SK-N-SH treated with all-trans-retinoic acid at 6 μM for 48 hours (cell line): ENCODE data around the gene EVC.

Experiments
- ATAC-seq: fragments of 200-7000 bp; cut with Tn5 transposase; 3 replicates; pipeline ENCODE4 v1.9.1; 2020; ENCODE audit warnings: mild to moderate bottlenecking, moderate library complexity
- ARNTL ChIP-seq: fragments of 450-650 bp; formaldehyde crosslinking; IDR thresholded peaks from 2 replicates; pipeline ENCODE4 v1.5.0; 2020; ENCODE audit warnings: low read depth, mild to moderate bottlenecking, moderate library complexity, borderline replicate concordance
- BACH2 ChIP-seq: fragments of 250-450 bp; sonication (Bioruptor Pico); IDR thresholded peaks from 2 replicates; pipeline ENCODE4 v1.9.0; 2021; ENCODE audit warnings: mild to moderate bottlenecking, borderline replicate concordance
- CSDC2 ChIP-seq: fragments of 250-450 bp; sonication (Bioruptor Pico); IDR thresholded peaks from 2 replicates; pipeline ENCODE4 v1.5.0; 2020; ENCODE audit warnings: mild to moderate bottlenecking, moderate library complexity
- ESRRG ChIP-seq: fragments of 250-450 bp; sonication (Bioruptor Pico); IDR thresholded peaks from 2 replicates; pipeline ENCODE4 v1.6.1; 2021; ENCODE audit warnings: mild to moderate bottlenecking
- GLIS3 ChIP-seq: fragments of 250-450 bp; sonication (Bioruptor Pico); IDR thresholded peaks from 2 replicates; pipeline ENCODE4 v1.5.0; 2020; ENCODE audit warnings: mild to moderate bottlenecking, moderate library complexity
- ISL1 ChIP-seq: fragments of 250-450 bp; sonication (Bioruptor Pico); IDR thresholded peaks from 2 replicates; pipeline ENCODE4 v2.1.2; 2022; ENCODE audit warnings: mild to moderate bottlenecking, moderate library complexity
- OSR1 ChIP-seq: fragments of 250-450 bp; sonication (Bioruptor Pico); IDR thresholded peaks from 2 replicates; pipeline ENCODE4 v1.8.0; 2022; ENCODE audit warnings: moderate library complexity, mild to moderate bottlenecking, inconsistent platforms
- PATZ1 ChIP-seq: fragments of 250-450 bp; sonication (Bioruptor Pico); IDR thresholded peaks from 2 replicates; pipeline ENCODE4 v1.8.0; 2020; ENCODE audit warnings: mild to moderate bottlenecking, moderate library complexity, borderline replicate concordance
- PPARA ChIP-seq: fragments of 250-450 bp; sonication (Bioruptor Pico); IDR thresholded peaks from 2 replicates; pipeline ENCODE4 v1.5.0; 2020; ENCODE audit warnings: mild to moderate bottlenecking, borderline replicate concordance
- RARB ChIP-seq: fragments of 250-450 bp; sonication (Bioruptor Pico); IDR thresholded peaks from 2 replicates; pipeline ENCODE4 v1.8.0; 2021; ENCODE audit warnings: mild to moderate bottlenecking, moderate library complexity
- SNAI2 ChIP-seq: fragments of 250-450 bp; sonication (Bioruptor Pico); IDR thresholded peaks from 2 replicates; pipeline ENCODE4 v1.5.0; 2020; ENCODE audit warnings: mild to moderate bottlenecking, moderate library complexity
- TCF4 ChIP-seq: fragments of 250-450 bp; sonication (Bioruptor Pico); IDR thresholded peaks from 2 replicates; pipeline ENCODE4 v1.8.0; 2021; ENCODE audit warnings: mild to moderate bottlenecking, moderate library complexity, borderline replicate concordance
- TOX ChIP-seq: fragments of 250-450 bp; sonication (Bioruptor Pico); IDR thresholded peaks from 2 replicates; pipeline ENCODE4 v1.8.0; 2021; ENCODE audit warnings: mild to moderate bottlenecking, moderate library complexity, borderline replicate concordance
- TSHZ2 ChIP-seq: fragments of 250-450 bp; sonication (Bioruptor Pico); IDR thresholded peaks from 2 replicates; pipeline ENCODE4 v1.5.0; 2020; ENCODE audit warnings: mild to moderate bottlenecking, moderate library complexity
- ZFP30 ChIP-seq: fragments of 450-650 bp; formaldehyde crosslinking; IDR thresholded peaks from 2 replicates; pipeline ENCODE4 v1.5.0; 2022; ENCODE audit warnings: mild to moderate bottlenecking, moderate library complexity
- ZNF565 ChIP-seq: fragments of 450-650 bp; formaldehyde crosslinking; conservative IDR thresholded peaks from 2 replicates; pipeline ENCODE4 v1.5.0; 2020; ENCODE audit warnings: low read depth, mild to moderate bottlenecking, moderate library complexity
- ZNF70 ChIP-seq: fragments of 450-650 bp; formaldehyde crosslinking; IDR thresholded peaks from 2 replicates; pipeline ENCODE4 v1.5.0; 2020; ENCODE audit warnings: mild to moderate bottlenecking, moderate library complexity
- ZNF8 ChIP-seq: fragments of 450-650 bp; formaldehyde crosslinking; IDR thresholded peaks from 2 replicates; pipeline ENCODE4 v1.5.0; 2020; ENCODE audit warnings: mild to moderate bottlenecking, moderate library complexity
- TF ChIP-seq, protein P1 (sequence below): fragments of 250-450 bp; sonication (Bioruptor Pico); IDR thresholded peaks from 2 replicates; pipeline ENCODE4 v1.5.1; 2020; ENCODE audit warnings: low read depth, mild to moderate bottlenecking, moderate library complexity
- TF ChIP-seq, protein P2 (sequence below): fragments of 250-450 bp; sonication (Bioruptor Pico); IDR thresholded peaks from 2 replicates; pipeline ENCODE4 v1.8.0; 2021; ENCODE audit warnings: low read depth, mild to moderate bottlenecking, moderate library complexity, borderline replicate concordance
- TF ChIP-seq, protein P3 (sequence below): fragments of 250-450 bp; sonication (Bioruptor Pico); IDR thresholded peaks from 2 replicates; pipeline ENCODE4 v1.5.1; 2021; ENCODE audit warnings: mild to moderate bottlenecking, moderate library complexity

Gene EVC

GRCh38 chr4:5757091-5757490 lies 46.1 kb downstream of the EVC start:
- TF ChIP-seq CSDC2, result no peak
- TF ChIP-seq, protein P1, sequence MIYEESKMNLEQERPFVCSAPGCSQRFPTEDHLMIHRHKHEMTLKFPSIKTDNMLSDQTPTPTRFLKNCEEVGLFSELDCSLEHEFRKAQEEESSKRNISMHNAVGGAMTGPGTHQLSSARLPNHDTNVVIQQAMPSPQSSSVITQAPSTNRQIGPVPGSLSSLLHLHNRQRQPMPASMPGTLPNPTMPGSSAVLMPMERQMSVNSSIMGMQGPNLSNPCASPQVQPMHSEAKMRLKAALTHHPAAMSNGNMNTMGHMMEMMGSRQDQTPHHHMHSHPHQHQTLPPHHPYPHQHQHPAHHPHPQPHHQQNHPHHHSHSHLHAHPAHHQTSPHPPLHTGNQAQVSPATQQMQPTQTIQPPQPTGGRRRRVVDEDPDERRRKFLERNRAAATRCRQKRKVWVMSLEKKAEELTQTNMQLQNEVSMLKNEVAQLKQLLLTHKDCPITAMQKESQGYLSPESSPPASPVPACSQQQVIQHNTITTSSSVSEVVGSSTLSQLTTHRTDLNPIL (CRISPR knock-in tag), result no peak
- TF ChIP-seq, all 23 proteins: peak for 0
- ATAC-seq, result no peak

DNA sequence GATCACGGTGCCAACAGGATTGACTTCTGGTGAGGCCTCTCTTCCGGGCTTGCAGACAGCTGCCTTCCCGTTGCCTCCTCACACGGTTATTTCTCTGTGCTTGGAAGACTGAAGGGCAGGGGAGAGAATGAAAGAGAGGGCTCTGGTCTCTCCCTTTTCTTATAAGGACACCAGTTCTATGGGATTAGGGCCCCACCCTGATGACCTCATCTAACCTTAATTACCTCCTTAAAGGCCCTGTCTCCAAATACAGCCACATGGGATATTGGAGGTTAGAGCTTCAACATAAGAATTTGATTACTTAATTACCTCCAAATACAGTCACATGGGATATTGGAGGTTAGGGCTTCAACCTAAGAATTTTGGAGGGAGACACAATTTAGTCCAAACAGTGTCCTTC lies 46.5 kb downstream of the EVC start:
- ATAC-seq, result no peak
- TF ChIP-seq SNAI2 (no peak), TCF4 (CRISPR knock-in tag) (no peak), PPARA (CRISPR knock-in tag) (no peak), PATZ1 (no peak), ARNTL (CRISPR knock-in tag) (no peak), ZFP30 (CRISPR knock-in tag) (no peak), BACH2 (CRISPR knock-in tag) (no peak), RARB (CRISPR knock-in tag) (no peak), CSDC2 (no peak), ISL1 (CRISPR knock-in tag) (no peak), ZNF70 (no peak), ESRRG (CRISPR knock-in tag) (no peak), OSR1 (CRISPR knock-in tag) (no peak)
- TF ChIP-seq, protein P2, sequence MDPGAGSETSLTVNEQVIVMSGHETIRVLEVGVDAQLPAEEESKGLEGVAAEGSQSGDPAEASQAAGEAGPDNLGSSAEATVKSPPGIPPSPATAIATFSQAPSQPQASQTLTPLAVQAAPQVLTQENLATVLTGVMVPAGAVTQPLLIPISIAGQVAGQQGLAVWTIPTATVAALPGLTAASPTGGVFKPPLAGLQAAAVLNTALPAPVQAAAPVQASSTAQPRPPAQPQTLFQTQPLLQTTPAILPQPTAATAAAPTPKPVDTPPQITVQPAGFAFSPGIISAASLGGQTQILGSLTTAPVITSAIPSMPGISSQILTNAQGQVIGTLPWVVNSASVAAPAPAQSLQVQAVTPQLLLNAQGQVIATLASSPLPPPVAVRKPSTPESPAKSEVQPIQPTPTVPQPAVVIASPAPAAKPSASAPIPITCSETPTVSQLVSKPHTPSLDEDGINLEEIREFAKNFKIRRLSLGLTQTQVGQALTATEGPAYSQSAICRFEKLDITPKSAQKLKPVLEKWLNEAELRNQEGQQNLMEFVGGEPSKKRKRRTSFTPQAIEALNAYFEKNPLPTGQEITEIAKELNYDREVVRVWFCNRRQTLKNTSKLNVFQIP (CRISPR knock-in tag), result no peak
- TF ChIP-seq, protein P3, sequence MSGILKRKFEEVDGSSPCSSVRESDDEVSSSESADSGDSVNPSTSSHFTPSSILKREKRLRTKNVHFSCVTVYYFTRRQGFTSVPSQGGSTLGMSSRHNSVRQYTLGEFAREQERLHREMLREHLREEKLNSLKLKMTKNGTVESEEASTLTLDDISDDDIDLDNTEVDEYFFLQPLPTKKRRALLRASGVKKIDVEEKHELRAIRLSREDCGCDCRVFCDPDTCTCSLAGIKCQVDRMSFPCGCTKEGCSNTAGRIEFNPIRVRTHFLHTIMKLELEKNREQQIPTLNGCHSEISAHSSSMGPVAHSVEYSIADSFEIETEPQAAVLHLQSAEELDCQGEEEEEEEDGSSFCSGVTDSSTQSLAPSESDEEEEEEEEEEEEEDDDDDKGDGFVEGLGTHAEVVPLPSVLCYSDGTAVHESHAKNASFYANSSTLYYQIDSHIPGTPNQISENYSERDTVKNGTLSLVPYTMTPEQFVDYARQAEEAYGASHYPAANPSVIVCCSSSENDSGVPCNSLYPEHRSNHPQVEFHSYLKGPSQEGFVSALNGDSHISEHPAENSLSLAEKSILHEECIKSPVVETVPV (CRISPR knock-in tag), result no peak
- TF ChIP-seq, protein P1 (CRISPR knock-in tag), result no peak
- TF ChIP-seq, all 23 proteins: peak for 0

DNA sequence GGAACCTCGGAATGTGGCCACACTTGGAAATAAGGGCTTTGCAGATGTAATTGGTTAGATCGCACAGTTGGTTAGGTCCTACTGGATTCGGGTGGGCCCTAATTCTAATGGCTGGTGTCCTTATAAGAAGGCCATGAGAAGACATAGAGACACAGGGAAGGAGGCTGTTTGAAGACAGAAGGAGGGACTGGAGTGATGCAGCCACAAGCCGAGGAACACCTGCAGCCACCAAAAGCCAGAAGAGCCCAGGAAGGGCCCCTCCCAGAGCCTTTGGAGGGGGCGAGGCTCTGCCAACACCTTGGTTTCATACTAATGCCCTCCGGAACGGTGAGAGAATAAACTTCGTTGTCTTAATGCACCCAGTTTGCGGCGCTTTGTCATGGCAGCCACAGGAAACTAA lies 47.0 kb downstream of the EVC start:
- TF ChIP-seq GLIS3 (CRISPR knock-in tag) (no peak), ZNF565 (CRISPR knock-in tag) (no peak), ESRRG (CRISPR knock-in tag) (no peak), SNAI2 (no peak), TOX (CRISPR knock-in tag) (no peak), ZNF8 (CRISPR knock-in tag) (no peak), ARNTL (CRISPR knock-in tag) (no peak), ZNF70 (no peak), TSHZ2 (CRISPR knock-in tag) (no peak), ZFP30 (CRISPR knock-in tag) (no peak), PATZ1 (no peak), RARB (CRISPR knock-in tag) (no peak), CSDC2 (no peak), OSR1 (CRISPR knock-in tag) (no peak)
- TF ChIP-seq, protein P3 (CRISPR knock-in tag), result no peak
- ATAC-seq, result no peak
